HG03565 (cell line): Measurements from ENCODE around the gene ARMC7.
"Not testable (repeated sequence)": the region's sequence is repeated elsewhere in the genome, so short reads cannot be mapped to it uniquely, and the experiment has no call there.

ENCODE experiments used
- ATAC-seq: cut with Tn5 transposase; IDR thresholded peaks from one replicate; pipeline ENCODE4 v1.9.1; 2021; ENCODE audit warnings: mild to moderate bottlenecking, moderate library complexity; ENCODE audit not compliant: unreplicated experiment

Gene ARMC7

DNA sequence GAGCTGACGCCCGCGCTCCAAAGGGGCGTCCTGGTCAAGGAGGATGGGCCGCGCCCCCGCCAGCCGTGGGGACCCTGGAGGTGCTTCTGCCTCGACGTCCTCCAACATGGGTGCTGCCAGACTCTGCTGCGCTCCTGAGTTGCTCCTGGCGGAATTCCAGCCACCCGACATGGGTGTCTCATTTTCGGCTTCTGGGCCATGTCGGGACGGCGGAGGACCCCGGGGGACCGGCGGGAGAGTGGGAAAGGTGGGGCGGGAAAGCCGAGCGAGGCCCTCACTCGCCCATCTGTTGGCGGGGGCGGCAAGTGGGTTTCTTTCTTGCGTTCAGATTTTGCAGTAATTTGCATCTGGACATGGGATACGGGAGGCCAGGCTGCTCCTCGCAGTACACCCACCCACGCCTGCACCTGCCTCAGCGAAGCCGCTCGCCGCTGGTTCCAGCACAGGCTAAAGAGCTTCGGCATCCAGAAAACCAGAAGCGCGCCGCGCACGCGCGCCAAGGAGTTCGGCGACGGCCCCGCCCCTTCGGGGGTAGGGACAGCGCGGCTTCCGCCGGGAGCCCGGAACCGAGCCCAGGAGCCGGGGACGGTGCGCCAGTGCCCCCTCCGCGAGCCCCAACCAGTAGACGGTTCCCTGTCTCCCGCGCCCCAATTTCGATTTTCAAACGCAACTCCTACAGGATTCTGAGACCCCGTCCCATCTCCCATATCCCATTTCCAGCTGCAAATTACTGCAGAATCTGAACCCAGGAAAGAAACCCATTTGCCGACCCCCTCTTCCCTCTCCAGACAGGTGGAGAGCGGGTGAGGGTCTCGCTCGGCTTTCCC, at the start of gene ARMC7:
ARMC7 (plus strand) TSS at position 563 of the 827 bp plus-strand sequence. CDS start 320 bp downstream, outside the sequence.
- peak; percentile 67 for ATAC-seq

DNA sequence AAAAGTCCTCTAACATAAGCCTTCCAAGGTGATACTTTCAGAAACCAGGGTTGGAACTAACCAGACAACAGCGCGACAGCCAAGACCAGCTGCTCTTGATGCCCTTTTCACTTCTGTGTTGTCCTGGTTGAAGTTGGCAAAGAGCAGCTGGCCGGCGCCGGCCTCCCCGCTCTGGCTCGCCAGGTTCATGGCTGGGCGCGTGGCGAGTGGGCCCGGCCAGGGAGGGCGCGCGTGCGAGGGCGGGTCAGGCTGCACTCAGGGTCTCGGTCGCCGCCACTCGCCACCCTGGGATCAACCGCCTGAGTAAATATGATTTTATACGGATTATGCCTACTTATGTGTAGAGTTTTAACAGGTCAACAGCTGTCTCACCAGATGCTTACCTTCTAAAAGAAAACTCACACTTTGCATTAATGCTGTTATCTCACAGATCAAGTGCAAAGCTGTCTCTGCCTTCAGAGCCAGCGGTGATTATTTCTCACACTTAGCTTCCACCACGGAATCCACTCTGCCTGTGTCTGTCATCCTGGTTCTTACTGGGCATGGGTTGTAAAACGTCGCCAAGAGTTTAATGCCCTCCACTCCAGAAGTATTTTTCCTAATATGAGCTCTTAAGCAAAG, 49.2 kb upstream of the ARMC7 start:
- no peak for ATAC-seq

DNA sequence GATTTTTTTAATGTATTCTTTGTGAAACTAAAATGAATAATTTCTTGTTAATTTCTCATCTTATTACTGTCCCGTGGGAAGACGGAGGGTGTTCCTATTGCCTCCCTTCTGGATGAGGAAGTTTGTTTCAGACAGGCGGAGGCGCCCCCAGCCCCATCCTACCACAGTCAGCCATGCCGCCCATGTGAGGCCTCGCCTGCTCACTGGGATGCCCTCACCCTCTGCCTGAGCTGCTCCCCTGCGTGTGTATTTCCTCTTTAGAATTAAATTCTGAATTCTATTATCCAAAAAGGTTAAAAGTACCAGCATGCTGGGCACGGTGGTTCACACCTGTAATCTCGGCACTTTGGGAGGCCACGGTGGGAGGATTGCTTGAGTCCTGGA, 48.7 kb upstream of the ARMC7 start:
- ATAC-seq, result no peak

DNA sequence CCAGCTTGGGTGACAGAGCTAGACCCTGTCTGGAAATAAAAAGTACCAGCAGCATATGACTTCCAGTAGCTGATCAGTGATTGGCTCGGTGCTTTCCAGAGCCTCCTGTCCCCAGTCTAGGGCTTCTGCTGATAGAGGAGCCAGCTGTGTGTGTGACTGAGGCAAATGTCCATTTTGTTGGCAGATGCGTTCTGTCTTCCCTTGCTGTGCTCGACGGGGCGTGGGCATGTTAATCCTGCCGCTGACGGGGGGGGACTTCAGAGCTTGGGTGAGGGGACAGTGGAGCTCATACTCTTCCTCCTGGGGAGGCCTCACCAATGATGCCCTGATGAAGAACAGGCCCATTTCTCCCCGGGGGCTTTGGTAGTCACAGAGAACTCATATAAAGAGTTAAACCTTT, 48.2 kb upstream of the ARMC7 start:
- no peak for ATAC-seq

- no peak for ATAC-seq
Measured at GRCh38 chr17:75063201-75063600, 46.6 kb upstream of the ARMC7 start.

- no peak for ATAC-seq
Measured at GRCh38 chr17:75063626-75064025, 46.1 kb upstream of the ARMC7 start.

- no peak for ATAC-seq
Measured at GRCh38 chr17:75064040-75064439, 45.7 kb upstream of the ARMC7 start.

DNA sequence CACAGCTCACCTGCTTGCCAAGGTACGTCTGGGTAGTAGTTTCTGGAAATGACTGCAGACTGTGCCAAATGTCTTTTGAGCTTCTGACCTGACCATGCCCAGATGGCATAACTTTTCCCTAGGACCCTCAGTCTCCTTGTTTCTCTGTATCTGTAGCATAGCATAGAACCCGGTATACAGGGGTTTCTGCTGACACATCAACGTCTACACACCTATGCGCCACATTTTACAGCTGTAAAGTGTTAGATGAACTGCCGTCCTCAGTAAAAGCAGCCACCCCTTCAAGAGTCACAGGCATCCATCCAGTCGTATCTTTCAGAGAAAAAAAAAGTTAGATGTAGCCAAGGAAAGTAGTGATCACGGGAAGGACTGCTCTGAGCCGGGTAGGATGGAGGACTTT, 45.3 kb upstream of the ARMC7 start:
- ATAC-seq, result no peak

DNA sequence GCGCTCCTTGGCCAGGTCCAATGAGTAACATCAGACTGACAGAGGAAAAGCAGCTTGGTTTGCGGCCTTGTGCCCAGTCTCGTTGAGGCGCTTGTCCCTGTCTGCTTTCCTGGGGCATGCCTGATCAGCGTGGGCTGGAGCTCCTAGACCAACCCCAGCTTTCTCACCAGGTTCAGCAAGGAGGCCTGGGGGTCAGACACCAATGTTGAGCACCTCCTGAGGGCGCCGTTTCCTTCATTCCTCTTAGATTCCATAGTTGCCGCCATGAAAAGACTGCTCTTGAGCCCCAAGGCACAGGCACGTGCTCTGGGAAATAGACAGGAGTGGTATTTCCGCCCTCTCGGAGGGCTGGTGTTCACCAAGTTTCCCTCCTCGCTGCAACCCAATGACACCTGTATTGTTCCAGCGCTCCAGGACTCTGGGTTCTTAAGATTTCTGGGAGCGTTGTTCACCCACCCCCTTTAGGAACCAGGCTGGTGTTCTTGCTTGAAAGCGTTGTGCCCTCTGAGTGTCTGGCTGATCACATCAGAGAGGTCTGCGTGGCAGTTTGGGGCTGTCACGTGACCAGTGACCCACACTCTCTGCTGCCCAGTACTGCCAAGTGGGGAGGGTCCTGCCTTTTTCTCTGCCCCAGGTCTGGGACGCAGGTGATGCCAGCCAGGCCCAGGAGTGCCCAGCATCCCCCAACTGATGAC, 44.8 kb upstream of the ARMC7 start:
- no peak for ATAC-seq

GRCh38 chr17:75065562-75066151, 44.1 kb upstream of the ARMC7 start:
- ATAC-seq, result no peak

- no peak for ATAC-seq
Measured at GRCh38 chr17:75067856-75068255, 41.9 kb upstream of the ARMC7 start.

GRCh38 chr17:75068750-75069149, 41.0 kb upstream of the ARMC7 start:
- ATAC-seq, result no peak

DNA sequence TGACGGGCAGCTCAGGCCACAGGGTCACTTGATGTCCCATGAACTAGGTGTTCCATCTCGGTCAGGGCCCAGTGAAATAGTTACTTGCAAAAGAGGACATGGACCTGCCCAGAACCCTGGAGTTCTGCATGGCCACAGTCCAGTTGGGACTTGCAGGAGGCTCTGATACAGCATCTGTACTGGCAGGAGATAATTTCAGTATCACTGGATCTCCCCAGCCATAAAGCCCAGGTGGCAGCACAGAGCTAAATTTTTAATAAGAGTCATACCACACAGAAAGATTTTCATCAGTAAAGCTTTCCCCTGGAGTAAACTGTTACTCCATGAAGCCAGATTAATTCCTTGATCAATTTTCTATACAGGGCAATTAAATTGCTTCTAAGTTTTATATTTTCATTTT, 40.0 kb upstream of the ARMC7 start:
- ATAC-seq, result no peak

GRCh38 chr17:75071478-75072271, 38.1 kb upstream of the ARMC7 start:
- not testable (repeated sequence) for ATAC-seq

DNA sequence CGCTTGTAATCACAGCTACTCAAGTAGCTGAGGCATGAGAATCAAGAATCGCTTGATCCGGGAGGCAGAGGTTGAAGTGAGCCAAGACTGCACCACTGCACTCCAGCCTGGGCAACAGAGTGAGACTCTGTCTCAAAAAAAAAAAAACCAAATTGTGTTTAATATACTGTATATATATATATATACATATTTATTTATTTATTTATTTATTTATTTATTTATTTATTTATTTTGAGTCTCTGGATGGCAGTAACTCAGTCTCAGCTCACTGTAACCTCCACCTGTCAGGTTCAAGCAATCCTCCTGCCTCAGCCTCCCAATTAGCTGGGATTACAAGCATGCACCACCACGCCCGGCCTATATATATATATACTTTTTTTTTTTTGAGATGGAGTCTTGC, 36.9 kb upstream of the ARMC7 start:
- ATAC-seq, result not testable (repeated sequence)

GRCh38 chr17:75073618-75074047, 36.1 kb upstream of the ARMC7 start:
- no peak for ATAC-seq

DNA sequence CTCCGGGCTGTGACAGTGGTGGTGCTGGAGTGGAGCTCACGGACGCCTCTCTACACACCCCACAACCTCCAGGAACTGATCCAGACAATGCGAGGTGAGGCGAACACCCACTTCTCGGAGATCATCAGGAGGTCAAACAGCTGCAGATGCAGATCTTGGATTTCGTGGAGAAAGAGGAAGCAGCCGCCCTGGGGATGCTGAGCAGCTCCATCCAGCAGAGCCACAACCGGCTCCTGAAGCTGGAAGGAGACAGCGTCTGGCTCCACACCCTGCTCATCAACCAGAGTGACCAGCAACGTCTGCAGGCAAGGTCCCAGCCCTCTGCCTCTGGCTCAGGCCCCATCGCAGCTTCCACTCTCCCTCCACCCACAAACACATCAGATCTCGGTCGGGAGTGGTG, 35.2 kb upstream of the ARMC7 start:
- ATAC-seq, result no peak

DNA sequence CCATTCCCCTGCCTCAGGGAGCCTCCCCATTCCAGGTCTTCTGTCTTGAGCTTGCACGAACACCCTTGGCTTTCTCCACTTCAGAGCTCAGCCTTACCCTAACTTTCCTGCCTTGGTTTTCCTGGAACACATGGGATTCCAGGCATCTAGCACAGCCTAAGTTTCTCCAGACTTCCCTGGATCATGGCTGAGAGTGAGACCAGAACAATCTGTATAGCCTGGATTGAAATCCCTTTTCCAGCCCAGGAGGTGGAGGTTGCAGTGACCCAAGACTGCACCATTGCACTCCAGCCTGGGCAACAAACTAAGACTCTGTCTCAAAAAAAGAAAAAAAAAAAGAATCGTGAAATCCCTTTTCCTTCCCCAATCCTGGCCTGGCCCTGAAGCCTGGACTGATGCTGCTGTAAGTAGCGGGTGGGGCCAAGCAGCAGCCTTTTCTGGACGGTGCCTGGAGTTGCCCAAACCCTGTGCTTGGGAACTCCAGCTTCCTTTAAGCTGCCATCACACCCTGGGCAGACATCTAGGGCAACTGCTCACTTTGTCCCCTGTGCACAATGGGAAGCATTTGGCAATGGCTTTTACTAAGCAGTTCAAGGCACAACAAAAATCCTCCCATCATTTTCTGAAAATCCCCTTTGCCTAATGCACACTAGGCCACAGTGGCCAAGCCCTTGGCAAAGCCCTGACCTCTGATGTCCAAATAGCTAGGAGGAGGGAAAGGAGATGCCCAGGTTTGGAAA, 34.0 kb upstream of the ARMC7 start:
- no peak for ATAC-seq

DNA sequence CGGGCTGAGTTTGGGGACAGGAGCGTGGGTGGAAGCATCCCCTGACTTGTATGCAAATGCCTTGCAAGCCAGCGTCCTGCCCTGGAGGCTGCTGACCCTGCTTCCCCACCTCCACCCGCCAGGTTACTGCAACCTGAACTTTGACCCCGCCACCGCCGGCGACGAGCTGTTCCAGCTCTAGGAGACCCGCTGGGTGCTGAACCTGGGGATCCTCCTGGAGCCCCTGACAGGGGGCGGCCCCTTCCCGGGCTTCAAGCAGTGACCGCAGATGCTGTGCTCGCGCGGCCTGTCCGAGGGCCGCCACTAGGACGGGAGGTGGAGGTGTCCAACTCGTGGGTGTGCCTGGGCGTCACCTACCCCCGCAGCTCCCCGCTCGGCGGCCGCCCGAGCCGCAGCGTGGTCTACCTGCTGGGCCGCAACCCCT, 32.7 kb upstream of the ARMC7 start:
- no peak for ATAC-seq
